Heart left ventricle (tissue), 13 donors: ENCODE results near the gene IRAK4.

ENCODE experiments used
- CTCF ChIP-seq, 12 donors: fragments of 200-600 bp; sonication (generic) in 4 of 12; IDR thresholded peaks; one replicate each; pipeline versions ENCODE4 v1.5.0 to v1.8.0; 2018 to 2022; ENCODE audit warnings: antibody characterized with exemption in 12 of 12, mild to moderate bottlenecking in 5 of 12
- POLR2A ChIP-seq, 2 donors: fragments of 450-650 bp; IDR thresholded peaks; one replicate each; pipeline ENCODE4 v1.6.1; 2017; ENCODE audit warnings: antibody characterized with exemption in 2 of 2, mild to moderate bottlenecking in 2 of 2, moderate library complexity in 2 of 2
- donor health status: ischemic (EF 13 %, LVEDD 7.1; RV severe dilation, severe dysfunction).
- donor health status: DM: no; HTN: yes; CAD: no.
- donor health status: DM: no; HTN: no; CAD: no.
- donor health status: ischemic (EF 25% LVEDD 6.9; RV normal size, moderate dysfunction).
- donor health status: ischemic (EF 25% LVEDD 5.7; RV mildly dilated, moderate dysfunction).
- donor health status: ischemic (EF 35%, LVEDD 5.7; RV mildly dilated, moderate dysfunction).
- donor health status: nonischemic (EF 11% LVEDD 7.7; RV severe dilation, severe dysfunction).
- donor health status: DM: yes; HTN: yes; CAD: no.
- donor health status: PGD.
- donor health status: ischemic (EF 29% LVEDD 5.4; RV normal size, mild dysfunction).
- donor health status: nonischemic (EF 23%, LVEDD 6.1; RV moderate dilation, normal function).

GRCh38 chr12:43805149-43805859 lies 46.6 kb downstream of the IRAK4 start:
- no peak for TF ChIP-seq POLR2A (IDR thresholded peaks at IDR 0.05)
- no peak for TF ChIP-seq CTCF (IDR thresholded peaks at IDR 0.05)
